H1 (cell line): ENCODE results near the gene UBAC1. TPM values are rescaled to one million over a fixed set of nuclear protein-coding genes. Genes with fewer than 3 reads are reported as not detected.

Experiments
- CBX5 ChIP-seq: fragments of 300-800, 300-1000 bp; sonication (generic); IDR thresholded peaks from 2 replicates; pipeline ENCODE4 v1.7.1; 2016; ENCODE audit warnings: antibody characterized with exemption, low read length, low read depth
- CHD7 ChIP-seq: fragments of 300-600 bp; sonication (generic); IDR thresholded peaks from 2 replicates; pipeline ENCODE4 v1.7.1; 2012; ENCODE audit warnings: low read length, moderate library complexity, mild to moderate bottlenecking, inconsistent platforms; ENCODE audit not compliant: insufficient replicate concordance
- EP300 ChIP-seq, 2 experiments: IDR thresholded peaks; 1 replicate in 1 of 2; 2 replicates in 1 of 2; pipeline ENCODE4 v1.6.1; 2011 to 2012; ENCODE audit warnings: low read depth in 2 of 2, low read length in 2 of 2, mild to moderate bottlenecking in 2 of 2, borderline replicate concordance in 1 of 2, inconsistent platforms in 1 of 2, moderate library complexity in 1 of 2
- EZH2 ChIP-seq: fragments of 200-600 bp; sonication (generic); IDR thresholded peaks from 2 replicates; pipeline ENCODE4 v1.7.1; 2012; ENCODE audit warnings: low read depth, mild to moderate bottlenecking, moderate library complexity, low read length, inconsistent platforms; ENCODE audit not compliant: severe bottlenecking
- GTF2F1 ChIP-seq: IDR thresholded peaks from 2 replicates; pipeline ENCODE4 v1.6.1; 2012; ENCODE audit warnings: low read depth, low read length, improper control_type of control experiment, borderline replicate concordance
- NRF1 ChIP-seq: IDR thresholded peaks from 2 replicates; pipeline ENCODE4 v1.6.1; 2011; ENCODE audit warnings: mild to moderate bottlenecking, low read depth, low read length, improper control_type of control experiment
- PHF8 ChIP-seq: fragments of 200-600 bp; sonication (generic); conservative IDR thresholded peaks from 2 replicates; pipeline ENCODE4 v1.7.1; 2012; ENCODE audit warnings: low read depth, mild to moderate bottlenecking, inconsistent platforms, low read length, moderate library complexity
- POU5F1 ChIP-seq: IDR thresholded peaks from 2 replicates; pipeline ENCODE4 v1.6.1; 2011; ENCODE audit warnings: low read depth, mild to moderate bottlenecking, low read length, moderate library complexity
- SP4 ChIP-seq: IDR thresholded peaks from 2 replicates; pipeline ENCODE4 v1.6.1; 2012; ENCODE audit warnings: low read length, inconsistent platforms
- TAF7 ChIP-seq: optimal IDR thresholded peaks from 2 replicates; pipeline ENCODE3; 2011; ENCODE audit warnings: low read depth, mild to moderate bottlenecking, inconsistent platforms, low read length, moderate library complexity, borderline replicate concordance
- YY1 ChIP-seq: IDR thresholded peaks from 2 replicates; pipeline ENCODE4 v1.6.1; 2011; ENCODE audit warnings: low read depth, mild to moderate bottlenecking, low read length
- polyA plus RNA-seq, 7 experiments: library from polyadenylated mRNA; depleted of rRNA in 3 of 7; stranded (reverse) in 5 of 7; unstranded in 2 of 7; fragments of >200 nt in 5 of 7; fragments of 200-250 nt in 2 of 7; gene quantifications; 1 replicate in 5 of 7; 2 replicates in 1 of 7; 4 replicates in 1 of 7; pipeline versions ENCODE4 v1.2.1 to v1.2.3, GENCODE V29; 2011 to 2013; ENCODE audit warnings: missing spikeins in 2 of 7, mixed read lengths in 2 of 7
- total RNA-seq: library from RNA; stranded (reverse); fragmentation: NEBNext Ultra II Directional; extraction: Animal tissue kit (Norgen Biotek cat#: 25700); gene quantifications from 2 replicates; pipeline ENCODE4 v1.2.1, GENCODE V29; 2021

UBAC1 gene
- total and polyA plus RNA-seq, 2 of the 8 experiments (the other 6 are each of a cell fraction or from before 2014, with no cell fraction given), result 59.3 to 85.2 TPM

- TF ChIP-seq CHD7 (no peak), GTF2F1 (no peak), EP300 (IDR thresholded peaks at IDR 0.05; ENCODE audit: borderline replicate concordance in 1 of 2, low read depth in 2 of 2, low read length in 2 of 2) (no peak), TAF7 (no peak), EZH2 (no peak), YY1 (no peak), NRF1 (no peak), PHF8 (no peak), CBX5 (no peak), POU5F1 (no peak), SP4 (no peak)
Measured at GRCh38 chr9:135923508-135923907, 37.7 kb downstream of the UBAC1 start (continued).
